PC-9 (cell line): ENCODE data around the gene LRRC4B. TPM values are rescaled to one million over a fixed set of nuclear protein-coding genes. Genes with fewer than 3 reads are reported as not detected.
"Not testable (repeated sequence)": the region's sequence is repeated elsewhere in the genome, so short reads cannot be mapped to it uniquely, and the experiment has no call there.

Experiments
- BruUV-seq: library from RNA; stranded (reverse); fragments of 400-500 nt; replicated peaks from 2 replicates; lab custom pipeline; 2021; lab: Mats Ljungman, UMichigan
- CTCF ChIA-PET: fragments of 300-600 bp; sonication (Branson Sonifier 250); formaldehyde crosslinking; loops from one replicate; lab custom pipeline; 2022; ENCODE audit warnings: antibody characterized with exemption; lab: Charles Lee
- POLR2A ChIA-PET: fragments of 300-600 bp; sonication (Branson Sonifier 250); formaldehyde crosslinking; loops from one replicate; lab custom pipeline; 2022; ENCODE audit warnings: antibody characterized with exemption; ENCODE audit not compliant: unreplicated experiment; lab: Charles Lee
- DNase-seq, 2 experiments: peaks; one replicate each; pipeline versions ENCODE4 v3.0.0 to v3.0.0-alpha.2; 2015 to 2022; ENCODE audit warnings: mixed read lengths in 1 of 2
- H2AFZ ChIP-seq: fragments of 200-600 bp; sonication (generic); 2 replicates; pipeline ENCODE4 v1.8.1; 2017; ENCODE audit warnings: antibody characterized with exemption
- H3F3A ChIP-seq: fragments of 200-600 bp; sonication (generic); 2 replicates; pipeline ENCODE4 v1.8.1; 2017; ENCODE audit warnings: antibody characterized with exemption, mild to moderate bottlenecking, low read depth; ENCODE audit not compliant: insufficient read depth
- H3K27ac ChIP-seq: fragments of 200-600 bp; sonication (generic); 2 replicates; pipeline ENCODE4 v1.6.1; 2016; ENCODE audit warnings: mixed run types
- H3K27me3 ChIP-seq: fragments of 200-600 bp; sonication (generic); 2 replicates; pipeline ENCODE4 v1.6.1; 2016; ENCODE audit warnings: low read depth, mixed run types; ENCODE audit not compliant: insufficient read depth
- H3K36me3 ChIP-seq: fragments of 200-600 bp; sonication (generic); 2 replicates; pipeline ENCODE4 v1.6.1; 2016; ENCODE audit warnings: low read depth, mixed run types
- H3K4me1 ChIP-seq: fragments of 200-600 bp; sonication (generic); replicated peaks from 2 replicates; pipeline ENCODE4 v1.6.1; 2016; ENCODE audit warnings: mixed run types; ENCODE audit not compliant: insufficient read depth
- H3K4me2 ChIP-seq: fragments of 200-600 bp; sonication (generic); 2 replicates; pipeline ENCODE4 v1.6.1; 2017; ENCODE audit warnings: mixed run types
- H3K4me3 ChIP-seq: fragments of 200-600 bp; sonication (generic); 2 replicates; pipeline ENCODE4 v1.6.1; 2016; ENCODE audit warnings: mixed run types
- H3K79me2 ChIP-seq: fragments of 200-600 bp; sonication (generic); 2 replicates; pipeline ENCODE4 v1.6.1; 2017; ENCODE audit warnings: low read depth, mixed run types
- H3K9me2 ChIP-seq: fragments of 200-600 bp; sonication (generic); 2 replicates; pipeline ENCODE4 v1.8.1; 2017; ENCODE audit warnings: mild to moderate bottlenecking; ENCODE audit not compliant: insufficient read depth
- H3K9me3 ChIP-seq: fragments of 200-600 bp; sonication (generic); 2 replicates; pipeline ENCODE4 v1.8.1; 2016; ENCODE audit warnings: low read depth; ENCODE audit not compliant: insufficient read depth
- H4K20me1 ChIP-seq: fragments of 200-600 bp; sonication (generic); 2 replicates; pipeline ENCODE4 v1.8.1; 2017; ENCODE audit not compliant: insufficient read depth
- EZH2 ChIP-seq: fragments of 200-600 bp; sonication (generic); IDR thresholded peaks from 2 replicates; pipeline ENCODE4 v1.8.0; 2017; ENCODE audit warnings: antibody characterized with exemption, low read depth
- intact Hi-C: fragments of 100-400 bp; cut with micrococcal nuclease; formaldehyde crosslinking; loops from one replicate; pipeline ENCODE4 v1.10.0; 2022; ENCODE audit not compliant: unreplicated experiment
- total RNA-seq: library from RNA; stranded (reverse); gene quantifications from 2 replicates; pipeline ENCODE4 v1.2.3, GENCODE V29; 2021
- TF ChIP-seq, protein P1 (sequence below): fragments of 200-600 bp; sonication (generic); conservative IDR thresholded peaks from 2 replicates; pipeline ENCODE4 v1.6.1; 2017; ENCODE audit warnings: mixed run types, antibody characterized with exemption, mild to moderate bottlenecking, moderate library complexity

The LRRC4B gene
- total RNA-seq, 1 experiment from 2014 or later = not detected

DNA sequence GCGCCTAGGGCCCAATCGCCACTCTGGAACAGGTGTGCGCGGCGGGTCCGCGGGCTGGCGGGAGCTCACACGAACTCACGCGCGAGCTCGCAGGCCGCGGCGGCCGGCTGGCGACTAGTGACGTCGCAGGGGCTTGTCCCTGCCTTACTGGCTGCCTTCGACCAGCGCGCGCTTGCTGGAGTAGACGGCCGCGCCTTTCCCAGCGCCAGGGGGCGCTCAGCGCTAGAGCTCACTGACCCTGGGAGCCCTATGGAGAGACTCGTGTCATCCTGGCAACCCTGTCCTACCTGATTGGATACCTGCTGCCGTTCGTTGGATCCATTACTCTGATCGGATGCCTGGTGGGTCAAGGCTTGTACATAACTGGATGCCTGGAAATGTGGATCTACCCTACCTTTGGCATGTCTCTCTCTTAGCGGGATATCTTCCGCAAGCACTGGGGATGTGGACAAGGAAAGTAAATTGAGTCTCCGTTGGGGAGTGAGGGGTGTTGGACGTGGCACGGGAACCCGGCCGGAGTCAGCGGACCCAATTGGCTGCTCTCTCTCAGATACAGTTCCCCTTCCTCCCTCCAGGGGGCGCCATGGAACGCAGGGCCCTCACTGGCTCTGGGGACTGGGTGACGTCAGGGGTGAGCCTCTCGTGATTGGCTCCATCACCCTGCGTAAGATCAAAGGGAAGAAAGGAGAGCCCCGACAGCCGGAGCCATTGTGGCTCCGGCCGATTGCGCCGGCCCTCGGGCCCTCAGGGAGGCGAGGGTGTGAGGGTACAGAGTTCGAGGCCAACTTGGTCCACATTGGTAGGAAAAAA lies 36.2 kb upstream of the LRRC4B start:
- CTCF ChIA-PET, H4K20me1 ChIP-seq, H3F3A ChIP-seq, intact Hi-C loops, H3K79me2 ChIP-seq, POLR2A ChIA-PET, H3K4me1 ChIP-seq, H3K4me3 ChIP-seq, H3K9me3 ChIP-seq, H3K9me2 ChIP-seq, H3K4me2 ChIP-seq, DNase-seq, H3K27ac ChIP-seq, H2AFZ ChIP-seq, BruUV-seq, H3K36me3 ChIP-seq: not testable (repeated sequence)
- peaks cover 39% of the 10 kb centered on the region for H3K27me3 ChIP-seq
- TF ChIP-seq, protein P1, sequence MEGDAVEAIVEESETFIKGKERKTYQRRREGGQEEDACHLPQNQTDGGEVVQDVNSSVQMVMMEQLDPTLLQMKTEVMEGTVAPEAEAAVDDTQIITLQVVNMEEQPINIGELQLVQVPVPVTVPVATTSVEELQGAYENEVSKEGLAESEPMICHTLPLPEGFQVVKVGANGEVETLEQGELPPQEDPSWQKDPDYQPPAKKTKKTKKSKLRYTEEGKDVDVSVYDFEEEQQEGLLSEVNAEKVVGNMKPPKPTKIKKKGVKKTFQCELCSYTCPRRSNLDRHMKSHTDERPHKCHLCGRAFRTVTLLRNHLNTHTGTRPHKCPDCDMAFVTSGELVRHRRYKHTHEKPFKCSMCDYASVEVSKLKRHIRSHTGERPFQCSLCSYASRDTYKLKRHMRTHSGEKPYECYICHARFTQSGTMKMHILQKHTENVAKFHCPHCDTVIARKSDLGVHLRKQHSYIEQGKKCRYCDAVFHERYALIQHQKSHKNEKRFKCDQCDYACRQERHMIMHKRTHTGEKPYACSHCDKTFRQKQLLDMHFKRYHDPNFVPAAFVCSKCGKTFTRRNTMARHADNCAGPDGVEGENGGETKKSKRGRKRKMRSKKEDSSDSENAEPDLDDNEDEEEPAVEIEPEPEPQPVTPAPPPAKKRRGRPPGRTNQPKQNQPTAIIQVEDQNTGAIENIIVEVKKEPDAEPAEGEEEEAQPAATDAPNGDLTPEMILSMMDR = peak; percentile 47; the same call in 1 of the 2 replicates

DNA sequence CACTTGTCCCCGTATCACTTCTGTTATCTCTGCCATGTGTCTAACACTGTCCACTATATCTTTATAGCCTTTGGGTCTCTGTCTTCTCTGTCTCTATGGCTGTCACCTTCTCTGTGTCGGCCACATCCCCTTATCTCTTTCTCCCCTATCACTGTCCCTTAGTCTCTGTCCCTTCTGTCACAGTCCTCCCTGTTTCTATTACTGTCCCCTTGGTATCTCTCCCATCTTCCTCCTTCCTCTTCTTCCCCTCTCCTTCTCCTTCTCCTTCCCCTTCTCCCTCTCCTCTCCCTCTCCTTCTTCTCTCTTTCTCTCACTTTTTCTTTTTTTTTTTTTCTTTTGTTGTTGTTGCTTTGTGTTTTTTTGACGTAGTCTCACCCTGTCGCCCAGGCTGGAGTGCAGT lies 34.7 kb upstream of the LRRC4B start:
- intact Hi-C loops = no loop called here
- no TSS peak for BruUV-seq
- no peaks in the 10 kb centered on the region for H3K36me3 ChIP-seq
- no peak for DNase-seq
- H4K20me1 ChIP-seq = no peaks in the 10 kb centered on the region
- H3K4me1 ChIP-seq = no peaks in the 10 kb centered on the region
- TF ChIP-seq EZH2 = no peak
- TF ChIP-seq, protein P1 = no peak
- no peaks in the 10 kb centered on the region for H3K9me2 ChIP-seq
- ChIA-PET CTCF (no interaction called here), POLR2A (no interaction called here)
- H3K79me2 ChIP-seq = no peaks in the 10 kb centered on the region
- no peak overlapping the region for H3K4me2 ChIP-seq
- no peaks in the 10 kb centered on the region for H3K9me3 ChIP-seq
- H3K4me3 ChIP-seq = no peak overlapping the region
- H2AFZ ChIP-seq = no peak overlapping the region
- no peaks in the 10 kb centered on the region for H3F3A ChIP-seq
- H3K27ac ChIP-seq = no peak overlapping the region
- peaks cover 50% of the 10 kb centered on the region for H3K27me3 ChIP-seq

DNA sequence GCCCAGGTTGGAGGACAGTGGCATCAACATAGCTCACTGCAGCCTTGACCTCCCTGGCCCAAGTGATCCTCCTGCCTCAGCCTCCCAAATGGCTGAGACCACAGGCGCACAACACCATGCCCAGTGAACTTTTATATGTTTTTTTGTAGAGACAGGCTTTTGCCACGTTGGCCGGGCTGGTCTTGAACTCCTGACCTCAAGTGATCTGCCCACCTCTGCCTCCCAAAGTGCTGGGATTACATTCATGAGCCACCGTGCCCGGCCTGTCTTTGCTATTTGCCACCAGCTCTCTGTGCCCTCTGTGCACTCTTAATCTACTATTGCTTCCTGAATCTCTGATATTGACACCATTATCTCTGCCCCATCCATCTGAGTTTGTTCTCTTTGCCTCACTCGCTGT lies 34.3 kb upstream of the LRRC4B start:
- no peaks in the 10 kb centered on the region for H3K9me2 ChIP-seq
- no peak overlapping the region for H2AFZ ChIP-seq
- no peaks in the 10 kb centered on the region for H3K9me3 ChIP-seq
- H3K4me1 ChIP-seq = no peaks in the 10 kb centered on the region
- no peak overlapping the region for H3K27ac ChIP-seq
- no peak for TF ChIP-seq EZH2
- TF ChIP-seq, protein P1 = no peak
- no peak for DNase-seq
- H3K4me3 ChIP-seq = no peak overlapping the region
- H3K79me2 ChIP-seq = no peaks in the 10 kb centered on the region
- H3K27me3 ChIP-seq = peaks cover 55% of the 10 kb centered on the region
- BruUV-seq = no TSS peak
- no peaks in the 10 kb centered on the region for H3F3A ChIP-seq
- ChIA-PET CTCF (no interaction called here), POLR2A (no interaction called here)
- intact Hi-C loops = no loop called here
- no peak overlapping the region for H3K4me2 ChIP-seq
- H3K36me3 ChIP-seq = no peaks in the 10 kb centered on the region
- H4K20me1 ChIP-seq = no peaks in the 10 kb centered on the region
